Astrocyte (in vitro differentiated cells and primary cell): ENCODE measurements around the gene ENO3. TPM values are rescaled to one million over a fixed set of nuclear protein-coding genes. Genes with fewer than 3 reads are reported as not detected.

Experiments used
- DNase-seq: peaks from one replicate; pipeline ENCODE4 v3.0.0-alpha.2; 2010; ENCODE audit warnings: low read depth
- FAIRE-seq: peaks from 2 replicates; lab custom pipeline; 2011; peaks lifted over from hg19 to GRCh38; lab: Jason Lieb, UNC
- H2AFZ ChIP-seq: 2 replicates; pipeline ENCODE4 v1.6.0; 2012; ENCODE audit warnings: low read depth, low read length, inconsistent platforms
- H3K27ac ChIP-seq: 2 replicates; pipeline ENCODE4 v1.5.1; 2011; ENCODE audit warnings: low read depth, low read length, inconsistent platforms
- H3K27me3 ChIP-seq: 2 replicates; pipeline ENCODE4 v1.6.0; 2011; ENCODE audit warnings: low read length, inconsistent platforms; ENCODE audit not compliant: insufficient read depth
- H3K36me3 ChIP-seq: 2 replicates; pipeline ENCODE4 v1.5.1; 2011; ENCODE audit warnings: low read length, inconsistent platforms; ENCODE audit not compliant: insufficient read depth
- H3K4me1 ChIP-seq: 2 replicates; pipeline ENCODE4 v1.5.1; 2011; ENCODE audit warnings: low read length, inconsistent platforms; ENCODE audit not compliant: insufficient read depth
- H3K4me2 ChIP-seq: 2 replicates; pipeline ENCODE4 v1.6.0; 2012; ENCODE audit warnings: low read length, inconsistent platforms
- H3K4me3 ChIP-seq: 2 replicates; pipeline ENCODE4 v1.5.1; 2011; ENCODE audit warnings: low read depth, mild to moderate bottlenecking, low read length, inconsistent platforms; ENCODE audit not compliant: insufficient read depth
- H3K79me2 ChIP-seq: 2 replicates; pipeline ENCODE4 v1.6.0; 2012; ENCODE audit warnings: mild to moderate bottlenecking, low read length, inconsistent platforms; ENCODE audit not compliant: insufficient read depth
- H3K9ac ChIP-seq: 2 replicates; pipeline ENCODE4 v1.6.0; 2012; ENCODE audit warnings: mild to moderate bottlenecking, low read length, inconsistent platforms
- H3K9me3 ChIP-seq: 2 replicates; pipeline ENCODE4 v1.5.1; 2012; ENCODE audit warnings: low read depth, mild to moderate bottlenecking, low read length, inconsistent platforms; ENCODE audit not compliant: insufficient read depth
- H4K20me1 ChIP-seq: 2 replicates; pipeline ENCODE4 v1.6.0; 2012; ENCODE audit warnings: low read length, inconsistent platforms; ENCODE audit not compliant: insufficient read depth
- H3K27ac Mint-ChIP-seq: one replicate; pipeline ENCODE4 v1.8.0; 2021; ENCODE audit warnings: mild to moderate bottlenecking, mixed read lengths; ENCODE audit not compliant: unreplicated experiment
- H3K27me3 Mint-ChIP-seq: one replicate; pipeline ENCODE4 v1.8.0; 2021; ENCODE audit warnings: low read depth, mixed read lengths; ENCODE audit not compliant: unreplicated experiment
- H3K36me3 Mint-ChIP-seq: one replicate; pipeline ENCODE4 v1.8.0; 2021; ENCODE audit warnings: low read depth, mixed read lengths; ENCODE audit not compliant: unreplicated experiment
- H3K4me1 Mint-ChIP-seq: one replicate; pipeline ENCODE4 v1.8.0; 2021; ENCODE audit warnings: low read depth, mixed read lengths; ENCODE audit not compliant: unreplicated experiment
- H3K4me3 Mint-ChIP-seq: one replicate; pipeline ENCODE4 v1.8.0; 2021; ENCODE audit warnings: mild to moderate bottlenecking, moderate library complexity, mixed read lengths; ENCODE audit not compliant: unreplicated experiment
- H3K9me3 Mint-ChIP-seq: one replicate; pipeline ENCODE4 v1.8.0; 2021; ENCODE audit warnings: mild to moderate bottlenecking, mixed read lengths; ENCODE audit not compliant: unreplicated experiment
- EZH2 ChIP-seq: IDR thresholded peaks from 2 replicates; pipeline ENCODE4 v1.6.1; 2012; ENCODE audit warnings: mild to moderate bottlenecking, low read length, inconsistent platforms; ENCODE audit not compliant: insufficient read depth
- total RNA-seq: library from RNA; stranded (reverse); gene quantifications from 2 replicates; pipeline ENCODE4 v1.2.1, GENCODE V29; 2021
- TF ChIP-seq, protein P1 (sequence below): IDR thresholded peaks from 2 replicates; pipeline ENCODE4 v1.5.1; 2011; ENCODE audit warnings: low read depth, mild to moderate bottlenecking, inconsistent platforms, low read length, moderate library complexity; ENCODE audit not compliant: insufficient read depth

The ENO3 gene
- total RNA-seq, 1 donor from 2014 or later: 20.4 TPM

DNA sequence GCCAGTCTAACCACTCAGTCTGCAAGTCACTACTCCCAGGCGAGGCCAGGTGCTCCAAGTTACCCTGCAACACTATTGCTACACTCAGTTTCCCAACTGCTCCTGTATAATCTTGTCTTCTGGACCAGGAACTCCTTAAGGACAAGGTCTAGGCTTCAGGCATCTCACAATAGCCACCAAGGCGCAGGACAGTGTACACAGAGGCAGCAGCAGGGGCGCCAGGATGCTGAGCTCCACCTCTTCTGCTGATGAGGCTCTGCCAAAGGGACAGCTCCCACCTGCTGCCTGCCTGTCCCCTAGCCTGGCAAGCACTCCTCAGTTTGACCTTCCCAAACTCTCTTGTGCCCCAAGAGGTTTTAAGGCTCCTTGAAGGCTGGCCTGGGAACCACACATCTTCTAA is 14.5 kb upstream of the ENO3 start:
- H3K27me3 ChIP-seq: no peaks in the 10 kb centered on the region
- FAIRE-seq (no peak), DNase-seq (no peak)
- H3K9me3 Mint-ChIP-seq: peaks cover 2% of the 10 kb centered on the region
- H3K9me3 ChIP-seq: no peaks in the 10 kb centered on the region
- peaks cover 19% of the 10 kb centered on the region for H3K4me1 Mint-ChIP-seq
- H3K4me3 Mint-ChIP-seq: peak overlapping the region; percentile 43
- no peak overlapping the region for H3K27ac ChIP-seq
- no peak overlapping the region for H3K4me3 ChIP-seq
- H3K36me3 Mint-ChIP-seq: peaks cover 21% of the 10 kb centered on the region
- peaks cover 31% of the 10 kb centered on the region for H3K79me2 ChIP-seq
- no peak overlapping the region for H3K4me2 ChIP-seq
- no peak overlapping the region for H3K27ac Mint-ChIP-seq
- no peak overlapping the region for H2AFZ ChIP-seq
- H3K36me3 ChIP-seq: no peaks in the 10 kb centered on the region
- H3K27me3 Mint-ChIP-seq: no peaks in the 10 kb centered on the region
- H3K9ac ChIP-seq: no peak overlapping the region
- peaks cover 12% of the 10 kb centered on the region for H4K20me1 ChIP-seq
- H3K4me1 ChIP-seq: peaks cover 26% of the 10 kb centered on the region
- TF ChIP-seq, protein P1, sequence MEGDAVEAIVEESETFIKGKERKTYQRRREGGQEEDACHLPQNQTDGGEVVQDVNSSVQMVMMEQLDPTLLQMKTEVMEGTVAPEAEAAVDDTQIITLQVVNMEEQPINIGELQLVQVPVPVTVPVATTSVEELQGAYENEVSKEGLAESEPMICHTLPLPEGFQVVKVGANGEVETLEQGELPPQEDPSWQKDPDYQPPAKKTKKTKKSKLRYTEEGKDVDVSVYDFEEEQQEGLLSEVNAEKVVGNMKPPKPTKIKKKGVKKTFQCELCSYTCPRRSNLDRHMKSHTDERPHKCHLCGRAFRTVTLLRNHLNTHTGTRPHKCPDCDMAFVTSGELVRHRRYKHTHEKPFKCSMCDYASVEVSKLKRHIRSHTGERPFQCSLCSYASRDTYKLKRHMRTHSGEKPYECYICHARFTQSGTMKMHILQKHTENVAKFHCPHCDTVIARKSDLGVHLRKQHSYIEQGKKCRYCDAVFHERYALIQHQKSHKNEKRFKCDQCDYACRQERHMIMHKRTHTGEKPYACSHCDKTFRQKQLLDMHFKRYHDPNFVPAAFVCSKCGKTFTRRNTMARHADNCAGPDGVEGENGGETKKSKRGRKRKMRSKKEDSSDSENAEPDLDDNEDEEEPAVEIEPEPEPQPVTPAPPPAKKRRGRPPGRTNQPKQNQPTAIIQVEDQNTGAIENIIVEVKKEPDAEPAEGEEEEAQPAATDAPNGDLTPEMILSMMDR: no peak
- TF ChIP-seq EZH2: no peak

DNA sequence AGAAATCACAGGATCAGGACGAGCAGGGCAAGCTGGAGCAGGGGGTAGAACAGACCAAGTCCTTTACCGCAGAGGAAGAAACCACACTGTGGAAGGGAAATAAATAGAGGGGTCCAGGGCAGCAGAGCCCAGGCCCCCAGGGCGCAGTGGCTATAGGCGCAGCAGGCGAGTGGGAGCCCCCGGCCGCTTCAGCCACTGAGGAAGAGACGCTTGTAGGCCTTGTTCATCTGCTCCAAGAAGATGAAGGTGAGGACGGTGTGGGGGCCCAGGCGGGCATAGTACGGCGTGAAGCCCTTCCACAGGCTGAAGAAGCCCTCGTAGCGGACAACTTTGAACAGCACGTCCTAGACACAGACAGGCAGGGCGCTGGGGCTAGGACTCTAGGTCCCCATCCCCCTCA is 13.4 kb upstream of the ENO3 start:
- peaks cover 19% of the 10 kb centered on the region for H3K36me3 Mint-ChIP-seq

GRCh38 chr17:4938069-4938491 is 12.8 kb upstream of the ENO3 start:
- Histone ChIP-seq H3K4me3 (no peak overlapping the region), H3K27ac (no peak overlapping the region), H3K36me3 (peaks cover 8% of the 10 kb centered on the region), H3K9me3 (no peaks in the 10 kb centered on the region), H4K20me1 (peaks cover 22% of the 10 kb centered on the region), H3K9ac (peak overlapping the region; percentile 97), H3K4me1 (peaks cover 27% of the 10 kb centered on the region), H3K27me3 (no peaks in the 10 kb centered on the region), H3K79me2 (peaks cover 47% of the 10 kb centered on the region), H2AFZ (no peak overlapping the region), H3K4me2 (peak overlapping the region; percentile 97)
- DNase-seq: no peak
- H3K36me3 Mint-ChIP-seq: peaks cover 14% of the 10 kb centered on the region
- TF ChIP-seq EZH2: no peak
- TF ChIP-seq, protein P1: no peak
- H3K27me3 Mint-ChIP-seq: no peaks in the 10 kb centered on the region
- peaks cover 2% of the 10 kb centered on the region for H3K9me3 Mint-ChIP-seq
- no peak for FAIRE-seq
- H3K4me3 Mint-ChIP-seq: peak overlapping the region; percentile 95
- peaks cover 31% of the 10 kb centered on the region for H3K4me1 Mint-ChIP-seq
- H3K27ac Mint-ChIP-seq: no peak overlapping the region

More for the DNA sequence above, 13.4 kb upstream of the ENO3 start:
- H3K4me2 ChIP-seq: no peak overlapping the region
- DNase-seq (no peak), FAIRE-seq (no peak)
- H4K20me1 ChIP-seq: peaks cover 17% of the 10 kb centered on the region
- H3K27me3 ChIP-seq: no peaks in the 10 kb centered on the region
- H3K4me3 ChIP-seq: no peak overlapping the region
- H3K9me3 ChIP-seq: no peaks in the 10 kb centered on the region
- peaks cover 27% of the 10 kb centered on the region for H3K4me1 ChIP-seq
- H3K79me2 ChIP-seq: peaks cover 42% of the 10 kb centered on the region
- no peak overlapping the region for H3K9ac ChIP-seq
- Mint-ChIP-seq H3K4me3 (no peak overlapping the region), H3K27ac (no peak overlapping the region), H3K4me1 (peaks cover 30% of the 10 kb centered on the region), H3K9me3 (peaks cover 2% of the 10 kb centered on the region), H3K27me3 (no peaks in the 10 kb centered on the region)
- H2AFZ ChIP-seq: no peak overlapping the region
- H3K36me3 ChIP-seq: peaks cover 3% of the 10 kb centered on the region
- TF ChIP-seq EZH2: no peak
- TF ChIP-seq, protein P1: no peak
- H3K27ac ChIP-seq: no peak overlapping the region
